EL (cell line): Measurements from ENCODE around the gene DIAPH2.
A peak's percentile ranks its signal among the peaks of the same experiment; 100 is the strongest.

ENCODE experiments used
- DNase-seq: peaks from one replicate; pipeline ENCODE4 v3.0.0-alpha.2; 2016

The DIAPH2 gene

GRCh38 chrX:97517763-97518162 lies 833.1 kb downstream of the DIAPH2 start:
- DNase-seq: no peak

GRCh38 chrX:97522307-97522706 lies 837.7 kb downstream of the DIAPH2 start:
- no peak for DNase-seq

GRCh38 chrX:97524340-97524739 lies 839.7 kb downstream of the DIAPH2 start:
- no peak for DNase-seq

- peak; percentile 42 for DNase-seq
Observed at GRCh38 chrX:97524997-97525396, 840.4 kb downstream of the DIAPH2 start.

GRCh38 chrX:97525981-97526380 lies 841.3 kb downstream of the DIAPH2 start:
- no peak for DNase-seq

- DNase-seq: no peak
Observed at GRCh38 chrX:97527725-97528124, 843.1 kb downstream of the DIAPH2 start.

GRCh38 chrX:97529536-97530200 lies 845.0 kb downstream of the DIAPH2 start:
- no peak for DNase-seq

GRCh38 chrX:97531825-97532224 lies 847.2 kb downstream of the DIAPH2 start:
- no peak for DNase-seq

- no peak for DNase-seq
Observed at GRCh38 chrX:97538745-97539144, 854.1 kb downstream of the DIAPH2 start.

GRCh38 chrX:97539970-97540519 lies 855.4 kb downstream of the DIAPH2 start:
- no peak for DNase-seq

GRCh38 chrX:97547877-97548578 lies 863.4 kb downstream of the DIAPH2 start:
- DNase-seq: peak; percentile 39

- no peak for DNase-seq
Observed at GRCh38 chrX:97551821-97552220, 867.2 kb downstream of the DIAPH2 start.

- DNase-seq: no peak
Observed at GRCh38 chrX:97553833-97554232, 869.2 kb downstream of the DIAPH2 start.

GRCh38 chrX:97556359-97556758 lies 871.7 kb downstream of the DIAPH2 start:
- no peak for DNase-seq

GRCh38 chrX:97563531-97564133 lies 879.0 kb downstream of the DIAPH2 start:
- DNase-seq: peak; percentile 67

- DNase-seq: no peak
Observed at GRCh38 chrX:97564496-97564895, 879.9 kb downstream of the DIAPH2 start.

GRCh38 chrX:97587171-97587570 lies 902.5 kb downstream of the DIAPH2 start:
- no peak for DNase-seq

- DNase-seq: no peak
Observed at GRCh38 chrX:97594646-97595224, 910.1 kb downstream of the DIAPH2 start.

GRCh38 chrX:97597954-97598353 lies 913.3 kb downstream of the DIAPH2 start:
- DNase-seq: no peak

GRCh38 chrX:97602465-97603258 lies 918.0 kb downstream of the DIAPH2 start:
- DNase-seq: no peak

- DNase-seq: no peak
Observed at GRCh38 chrX:97605271-97605670, 920.6 kb downstream of the DIAPH2 start.

GRCh38 chrX:97609357-97609756 lies 924.7 kb downstream of the DIAPH2 start:
- no peak for DNase-seq

GRCh38 chrX:97609938-97610337 lies 925.3 kb downstream of the DIAPH2 start:
- no peak for DNase-seq
